Measurements from ENCODE around the gene EME2. TPM values are rescaled to one million over a fixed set of nuclear protein-coding genes. Genes with fewer than 3 reads are reported as not detected.

The EME2 gene
- total RNA-seq, 6 donors from 2014 or later: 10.8 to 87.0 (median 21.5) TPM

- DNase-seq (peak in 1 of 2 donors; percentile 77), ATAC-seq (ENCODE audit: low FRiP score in 2 of 2) (no peak)
- H3K4me3 ChIP-seq: no peak overlapping the region
- H3K27ac ChIP-seq: no peak overlapping the region
- no peaks in the 10 kb centered on the region for H3K27me3 ChIP-seq
- peaks cover 27 to 87% (median 77%) of the 10 kb centered on the region in 4 donors for H3K36me3 ChIP-seq
- no peaks in the 10 kb centered on the region for H3K4me1 ChIP-seq
- H3K9me3 ChIP-seq: no peaks in the 10 kb centered on the region
- TF ChIP-seq, protein P1, sequence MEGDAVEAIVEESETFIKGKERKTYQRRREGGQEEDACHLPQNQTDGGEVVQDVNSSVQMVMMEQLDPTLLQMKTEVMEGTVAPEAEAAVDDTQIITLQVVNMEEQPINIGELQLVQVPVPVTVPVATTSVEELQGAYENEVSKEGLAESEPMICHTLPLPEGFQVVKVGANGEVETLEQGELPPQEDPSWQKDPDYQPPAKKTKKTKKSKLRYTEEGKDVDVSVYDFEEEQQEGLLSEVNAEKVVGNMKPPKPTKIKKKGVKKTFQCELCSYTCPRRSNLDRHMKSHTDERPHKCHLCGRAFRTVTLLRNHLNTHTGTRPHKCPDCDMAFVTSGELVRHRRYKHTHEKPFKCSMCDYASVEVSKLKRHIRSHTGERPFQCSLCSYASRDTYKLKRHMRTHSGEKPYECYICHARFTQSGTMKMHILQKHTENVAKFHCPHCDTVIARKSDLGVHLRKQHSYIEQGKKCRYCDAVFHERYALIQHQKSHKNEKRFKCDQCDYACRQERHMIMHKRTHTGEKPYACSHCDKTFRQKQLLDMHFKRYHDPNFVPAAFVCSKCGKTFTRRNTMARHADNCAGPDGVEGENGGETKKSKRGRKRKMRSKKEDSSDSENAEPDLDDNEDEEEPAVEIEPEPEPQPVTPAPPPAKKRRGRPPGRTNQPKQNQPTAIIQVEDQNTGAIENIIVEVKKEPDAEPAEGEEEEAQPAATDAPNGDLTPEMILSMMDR (IDR thresholded peaks at IDR 0.05): no peak
- TF ChIP-seq POLR2AphosphoS5 (IDR thresholded peaks at IDR 0.05) (no peak), POLR2A (IDR thresholded peaks at IDR 0.05) (no peak), EP300 (IDR thresholded peaks at IDR 0.05) (no peak)
- WGBS, 2 donors: 93 to 97% methylated on average over 9 to 12 of the region's 15 CpGs
Observed at GRCh38 chr16:1761751-1762150, 10.9 kb upstream of the EME2 start.

DNA sequence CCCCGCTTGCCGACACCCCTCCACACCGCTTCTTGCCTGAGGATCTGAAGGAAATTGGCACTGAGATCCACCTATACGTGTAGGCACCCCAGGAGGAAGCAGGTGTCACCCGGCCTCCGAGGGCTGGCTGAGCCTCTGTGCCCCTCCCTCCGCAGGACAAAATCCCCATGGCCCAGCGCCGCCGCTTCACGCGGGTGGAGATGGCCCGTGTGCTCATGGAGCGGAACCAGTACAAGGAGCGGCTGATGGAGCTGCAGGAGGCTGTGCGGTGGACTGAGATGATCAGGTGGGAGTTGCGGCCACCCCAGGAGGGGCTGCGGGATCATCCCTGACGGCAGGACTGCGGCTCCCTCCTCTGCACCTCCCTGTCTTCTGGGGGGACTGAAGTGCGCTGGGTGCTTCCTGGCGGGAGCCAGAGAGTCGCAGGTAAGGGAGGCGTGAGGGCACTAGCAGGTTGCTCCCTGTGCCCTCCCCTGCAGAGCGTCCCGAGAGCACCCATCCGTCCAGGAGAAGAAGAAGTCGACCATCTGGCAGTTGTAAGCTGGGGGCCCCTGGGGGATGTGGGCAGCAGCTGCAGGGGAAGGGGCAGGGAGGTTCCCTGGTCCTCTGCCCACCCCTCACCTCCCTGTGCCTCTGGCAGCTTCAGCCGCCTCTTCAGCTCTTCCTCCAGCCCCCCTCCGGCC is 10.3 kb upstream of the EME2 start:
- no peaks in the 10 kb centered on the region for H3K4me1 ChIP-seq
- TF ChIP-seq EP300 (IDR thresholded peaks at IDR 0.05): no peak
- TF ChIP-seq POLR2A (IDR thresholded peaks at IDR 0.05): no peak
- TF ChIP-seq POLR2AphosphoS5 (IDR thresholded peaks at IDR 0.05): no peak
- TF ChIP-seq, protein P1 (IDR thresholded peaks at IDR 0.05): no peak
- H3K27ac ChIP-seq: no peak overlapping the region
- ATAC-seq (ENCODE audit: low FRiP score in 2 of 2) (no peak), DNase-seq (peak in 1 of 2 donors; percentile 79)
- no peak overlapping the region for H3K4me3 ChIP-seq
- peaks cover 27 to 90% (median 82%) of the 10 kb centered on the region in 4 donors for H3K36me3 ChIP-seq
- H3K27me3 ChIP-seq: no peaks in the 10 kb centered on the region
- WGBS, 2 donors: 92 to 93% methylated on average over 28 to 30 of the region's 30 CpGs
- no peaks in the 10 kb centered on the region for H3K9me3 ChIP-seq

DNA sequence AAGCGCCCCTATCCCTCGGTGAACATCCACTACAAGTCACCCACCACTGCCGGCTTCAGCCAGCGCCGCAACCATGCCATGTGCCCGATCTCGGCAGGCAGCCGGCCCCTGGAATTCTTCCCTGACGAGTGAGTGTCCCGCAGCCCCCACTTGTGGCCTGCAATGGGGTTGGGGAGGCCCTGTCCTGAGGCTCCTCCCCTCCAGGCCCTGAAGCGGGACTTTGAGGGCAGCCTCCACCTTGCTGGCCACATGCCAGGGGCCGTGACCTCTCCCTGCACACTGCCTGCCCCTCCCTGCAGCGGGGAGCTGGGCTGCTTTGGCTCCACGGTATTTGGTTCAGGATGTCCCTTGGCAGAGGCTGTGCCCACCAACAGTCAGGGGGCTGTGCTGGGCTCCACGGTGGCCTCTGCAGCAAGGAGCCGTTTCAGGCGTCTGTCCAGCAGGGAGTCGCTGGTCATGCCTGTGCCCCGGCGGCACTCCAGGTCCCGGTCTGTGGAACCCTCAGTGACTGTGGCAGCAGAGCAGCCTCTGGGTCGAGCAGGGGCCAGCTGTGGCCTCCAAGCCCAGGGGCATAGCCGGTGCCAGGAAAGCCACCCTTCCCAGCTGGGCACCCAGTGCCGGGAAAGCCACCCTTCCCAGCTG is 9.6 kb upstream of the EME2 start:
- no peaks in the 10 kb centered on the region for H3K27me3 ChIP-seq
- no peaks in the 10 kb centered on the region for H3K4me1 ChIP-seq
- H3K4me3 ChIP-seq: no peak overlapping the region
- H3K9me3 ChIP-seq: no peaks in the 10 kb centered on the region
- H3K27ac ChIP-seq: no peak overlapping the region
- H3K36me3 ChIP-seq: peaks cover 27 to 90% (median 83%) of the 10 kb centered on the region in 4 donors
- peak in 1 of 2 donors; percentile 78 for DNase-seq
- no peak for ATAC-seq (ENCODE audit: low FRiP score in 2 of 2)
- no peak for TF ChIP-seq POLR2AphosphoS5 (IDR thresholded peaks at IDR 0.05)
- TF ChIP-seq EP300 (IDR thresholded peaks at IDR 0.05): no peak
- TF ChIP-seq, protein P1 (IDR thresholded peaks at IDR 0.05): no peak
- TF ChIP-seq POLR2A (IDR thresholded peaks at IDR 0.05): no peak
- WGBS, 2 donors: 85 to 95% methylated on average over 12 to 14 of the region's 24 CpGs

DNA sequence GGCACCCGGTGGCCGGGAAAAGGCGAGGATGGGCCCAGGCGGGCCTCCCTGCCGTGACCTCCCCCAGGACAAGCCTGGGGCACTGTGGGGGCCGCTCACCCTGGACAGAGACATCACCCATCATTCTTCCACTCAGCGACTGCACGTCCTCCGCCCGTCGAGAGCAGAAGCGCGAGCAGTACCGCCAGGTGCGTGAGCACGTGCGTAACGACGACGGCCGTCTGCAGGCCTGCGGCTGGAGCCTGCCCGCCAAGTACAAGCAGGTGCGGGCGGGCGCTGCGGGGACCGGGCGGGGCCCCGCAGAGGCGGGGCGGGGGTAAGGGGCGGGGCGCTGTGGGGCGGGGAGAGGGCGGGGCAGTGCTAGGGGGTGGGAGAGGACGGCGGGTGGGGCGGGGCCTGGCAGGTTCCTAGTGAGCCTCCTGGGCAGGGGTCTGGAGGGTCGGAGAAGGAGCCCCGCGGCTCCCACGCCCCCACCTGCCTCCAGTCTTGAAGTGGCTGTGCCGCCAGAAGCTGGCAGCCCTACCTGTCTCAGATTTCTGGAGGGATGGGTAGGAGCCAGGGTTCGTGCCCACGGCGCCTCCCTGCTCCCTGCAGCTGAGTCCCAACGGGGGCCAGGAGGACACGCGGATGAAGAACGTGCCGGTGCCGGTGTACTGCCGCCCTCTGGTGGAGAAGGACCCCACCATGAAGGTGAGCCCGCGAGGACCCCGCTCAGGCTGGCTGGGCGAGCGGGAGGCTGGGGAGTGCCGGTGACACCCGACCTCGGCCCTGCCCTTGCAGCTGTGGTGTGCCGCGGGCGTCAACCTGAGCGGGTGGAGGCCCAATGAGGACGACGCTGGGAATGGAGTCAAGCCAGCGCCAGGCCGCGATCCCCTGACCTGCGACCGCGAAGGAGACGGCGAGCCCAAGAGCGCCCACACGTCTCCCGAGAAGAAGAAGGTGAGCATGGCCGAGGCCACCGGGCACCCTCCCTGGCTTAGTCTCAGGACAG is 8.8 kb upstream of the EME2 start:
- H3K4me1 ChIP-seq: peaks cover 0 to 1% (median 0%) of the 10 kb centered on the region in 4 donors
- H3K27me3 ChIP-seq: no peaks in the 10 kb centered on the region
- TF ChIP-seq, protein P1 (IDR thresholded peaks at IDR 0.05): peak in 2 of 6 experiments; percentile 16 to 19
- no peak for TF ChIP-seq POLR2AphosphoS5 (IDR thresholded peaks at IDR 0.05)
- WGBS, 2 donors: 80 to 85% methylated on average over 48 to 68 of the region's 81 CpGs
- H3K27ac ChIP-seq: no peak overlapping the region
- no peak overlapping the region for H3K4me3 ChIP-seq
- no peak for ATAC-seq (ENCODE audit: low FRiP score in 2 of 2)
- DNase-seq: peak in 1 of 2 donors; percentile 81
- no peaks in the 10 kb centered on the region for H3K9me3 ChIP-seq
- peaks cover 27 to 92% (median 84%) of the 10 kb centered on the region in 4 donors for H3K36me3 ChIP-seq

All from upper lobe of left lung (tissue), 6 donors.